ENCODE data around the gene LRRC15.

DNA sequence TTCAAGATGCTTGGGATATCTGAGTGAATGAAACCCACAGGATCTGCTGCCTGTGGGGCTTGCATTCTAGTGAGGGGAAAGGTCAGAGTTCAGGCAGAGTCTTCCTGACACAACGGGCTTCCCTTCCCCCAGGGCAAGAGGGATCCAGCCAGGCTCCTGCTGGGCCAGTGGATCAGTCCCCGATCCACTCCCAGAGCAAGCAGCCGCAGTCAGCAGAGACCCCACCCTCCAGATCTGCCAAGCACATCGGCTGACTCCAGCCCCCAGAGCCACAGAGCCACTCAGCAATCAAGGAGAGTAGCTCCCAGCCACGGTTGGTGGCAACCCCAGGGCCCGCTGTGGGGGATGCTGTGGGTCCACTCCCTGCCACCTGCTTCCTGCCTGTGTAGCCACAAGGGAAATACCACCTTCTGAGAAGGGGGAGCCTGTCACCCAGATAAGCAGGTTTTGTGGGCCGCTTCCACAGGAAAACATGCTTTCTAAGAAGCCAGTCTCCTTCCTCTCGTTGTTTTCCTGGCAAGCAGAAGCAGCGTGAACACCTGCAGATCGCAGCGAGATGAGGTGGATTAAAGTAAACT, 63.3 kb downstream of the LRRC15 start:
- TF ChIP-seq POLR2A (IDR thresholded peaks at IDR 0.05; ENCODE audit: low read length) (no peak), GATA1 (IDR thresholded peaks at IDR 0.05; ENCODE audit: low read depth, low read length) (no peak)
